SK-N-SH treated with all-trans-retinoic acid at 6 μM for 48 hours (cell line): ENCODE measurements around the gene NPFFR2.

ENCODE experiments used
- ATAC-seq: fragments of 200-7000 bp; cut with Tn5 transposase; 3 replicates; pipeline ENCODE4 v1.9.1; 2020; ENCODE audit warnings: mild to moderate bottlenecking, moderate library complexity
- BACH2 ChIP-seq: fragments of 250-450 bp; sonication (Bioruptor Pico); IDR thresholded peaks from 2 replicates; pipeline ENCODE4 v1.9.0; 2021; ENCODE audit warnings: mild to moderate bottlenecking, borderline replicate concordance
- CREB5 ChIP-seq: fragments of 250-450 bp; sonication (Bioruptor Pico); IDR thresholded peaks from 2 replicates; pipeline ENCODE4 v1.5.1; 2020; ENCODE audit warnings: low read depth, mild to moderate bottlenecking, moderate library complexity
- CSDC2 ChIP-seq: fragments of 250-450 bp; sonication (Bioruptor Pico); IDR thresholded peaks from 2 replicates; pipeline ENCODE4 v1.5.0; 2020; ENCODE audit warnings: mild to moderate bottlenecking, moderate library complexity
- ESRRG ChIP-seq: fragments of 250-450 bp; sonication (Bioruptor Pico); IDR thresholded peaks from 2 replicates; pipeline ENCODE4 v1.6.1; 2021; ENCODE audit warnings: mild to moderate bottlenecking
- OSR1 ChIP-seq: fragments of 250-450 bp; sonication (Bioruptor Pico); IDR thresholded peaks from 2 replicates; pipeline ENCODE4 v1.8.0; 2022; ENCODE audit warnings: moderate library complexity, mild to moderate bottlenecking, inconsistent platforms
- PATZ1 ChIP-seq: fragments of 250-450 bp; sonication (Bioruptor Pico); IDR thresholded peaks from 2 replicates; pipeline ENCODE4 v1.8.0; 2020; ENCODE audit warnings: mild to moderate bottlenecking, moderate library complexity, borderline replicate concordance
- POU6F1 ChIP-seq: fragments of 250-450 bp; sonication (Bioruptor Pico); IDR thresholded peaks from 2 replicates; pipeline ENCODE4 v1.8.0; 2021; ENCODE audit warnings: low read depth, mild to moderate bottlenecking, moderate library complexity, borderline replicate concordance
- PPARA ChIP-seq: fragments of 250-450 bp; sonication (Bioruptor Pico); IDR thresholded peaks from 2 replicates; pipeline ENCODE4 v1.5.0; 2020; ENCODE audit warnings: mild to moderate bottlenecking, borderline replicate concordance
- RARB ChIP-seq: fragments of 250-450 bp; sonication (Bioruptor Pico); IDR thresholded peaks from 2 replicates; pipeline ENCODE4 v1.8.0; 2021; ENCODE audit warnings: mild to moderate bottlenecking, moderate library complexity
- SNAI2 ChIP-seq: fragments of 250-450 bp; sonication (Bioruptor Pico); IDR thresholded peaks from 2 replicates; pipeline ENCODE4 v1.5.0; 2020; ENCODE audit warnings: mild to moderate bottlenecking, moderate library complexity
- TCF4 ChIP-seq: fragments of 250-450 bp; sonication (Bioruptor Pico); IDR thresholded peaks from 2 replicates; pipeline ENCODE4 v1.8.0; 2021; ENCODE audit warnings: mild to moderate bottlenecking, moderate library complexity, borderline replicate concordance
- TOX ChIP-seq: fragments of 250-450 bp; sonication (Bioruptor Pico); IDR thresholded peaks from 2 replicates; pipeline ENCODE4 v1.8.0; 2021; ENCODE audit warnings: mild to moderate bottlenecking, moderate library complexity, borderline replicate concordance
- TSHZ2 ChIP-seq: fragments of 250-450 bp; sonication (Bioruptor Pico); IDR thresholded peaks from 2 replicates; pipeline ENCODE4 v1.5.0; 2020; ENCODE audit warnings: mild to moderate bottlenecking, moderate library complexity
- ZC3H10 ChIP-seq: fragments of 250-450 bp; sonication (Bioruptor Pico); IDR thresholded peaks from 2 replicates; pipeline ENCODE4 v1.5.1; 2021; ENCODE audit warnings: mild to moderate bottlenecking, moderate library complexity
- ZFP3 ChIP-seq: fragments of 250-450 bp; sonication (Bioruptor Pico); IDR thresholded peaks from 2 replicates; pipeline ENCODE4 v1.5.0; 2020; ENCODE audit warnings: mild to moderate bottlenecking, moderate library complexity
- ZFP30 ChIP-seq: fragments of 450-650 bp; formaldehyde crosslinking; IDR thresholded peaks from 2 replicates; pipeline ENCODE4 v1.5.0; 2022; ENCODE audit warnings: mild to moderate bottlenecking, moderate library complexity
- ZNF565 ChIP-seq: fragments of 450-650 bp; formaldehyde crosslinking; conservative IDR thresholded peaks from 2 replicates; pipeline ENCODE4 v1.5.0; 2020; ENCODE audit warnings: low read depth, mild to moderate bottlenecking, moderate library complexity
- ZNF70 ChIP-seq: fragments of 450-650 bp; formaldehyde crosslinking; IDR thresholded peaks from 2 replicates; pipeline ENCODE4 v1.5.0; 2020; ENCODE audit warnings: mild to moderate bottlenecking, moderate library complexity
- ZNF8 ChIP-seq: fragments of 450-650 bp; formaldehyde crosslinking; IDR thresholded peaks from 2 replicates; pipeline ENCODE4 v1.5.0; 2020; ENCODE audit warnings: mild to moderate bottlenecking, moderate library complexity

The NPFFR2 gene

GRCh38 chr4:72016011-72016410, 15.8 kb upstream of the NPFFR2 start:
- no peak for ATAC-seq
- TF ChIP-seq TCF4 (CRISPR knock-in tag), result no peak
- TF ChIP-seq RARB (CRISPR knock-in tag), result no peak
- TF ChIP-seq ZNF8 (CRISPR knock-in tag), result no peak
- TF ChIP-seq OSR1 (CRISPR knock-in tag), result no peak
- TF ChIP-seq ZNF70 (CRISPR knock-in tag), result no peak
- no peak for TF ChIP-seq BACH2 (CRISPR knock-in tag)
- no peak for TF ChIP-seq CSDC2 (CRISPR knock-in tag)
- TF ChIP-seq ZFP30, result no peak
- no peak for TF ChIP-seq POU6F1 (CRISPR knock-in tag)
- no peak for TF ChIP-seq ZFP3 (CRISPR knock-in tag)
- no peak for TF ChIP-seq TSHZ2 (CRISPR knock-in tag)
- no peak for TF ChIP-seq PATZ1
- TF ChIP-seq CREB5 (CRISPR knock-in tag), result no peak
- TF ChIP-seq ZC3H10 (CRISPR knock-in tag), result no peak
- no peak for TF ChIP-seq ESRRG (CRISPR knock-in tag)
- TF ChIP-seq PPARA (CRISPR knock-in tag), result no peak
- TF ChIP-seq, all 23 proteins: peak for 0

- TF ChIP-seq ZNF70 (CRISPR knock-in tag), result no peak
- TF ChIP-seq OSR1 (CRISPR knock-in tag), result no peak
- no peak for TF ChIP-seq ESRRG (CRISPR knock-in tag)
- no peak for TF ChIP-seq POU6F1 (CRISPR knock-in tag)
- no peak for TF ChIP-seq RARB (CRISPR knock-in tag)
- TF ChIP-seq TOX (CRISPR knock-in tag), result no peak
- no peak for TF ChIP-seq ZNF8 (CRISPR knock-in tag)
- TF ChIP-seq TSHZ2 (CRISPR knock-in tag), result no peak
- no peak for ATAC-seq
Measured at GRCh38 chr4:72019688-72020087, 12.1 kb upstream of the NPFFR2 start.

- no peak for ATAC-seq
- TF ChIP-seq ZNF565 (CRISPR knock-in tag) (no peak), ZC3H10 (CRISPR knock-in tag) (no peak), TCF4 (CRISPR knock-in tag) (no peak), ESRRG (CRISPR knock-in tag) (no peak), SNAI2 (CRISPR knock-in tag) (no peak), PATZ1 (no peak)
- TF ChIP-seq, all 23 proteins: peak for 0
Measured at GRCh38 chr4:72022553-72022952, 9.2 kb upstream of the NPFFR2 start.
